HepG2 (cell line): ENCODE measurements around the gene LCN2. TPM values are rescaled to one million over a fixed set of nuclear protein-coding genes. Genes with fewer than 3 reads are reported as not detected.

ENCODE experiments used
- FIP1L1 ChIP-seq: fragments of 200-400 bp; formaldehyde crosslinking; IDR thresholded peaks from 2 replicates; pipeline ENCODE4 v1.6.1; 2018; ENCODE audit warnings: low read depth, mild to moderate bottlenecking, low read length, moderate library complexity, borderline replicate concordance; ENCODE audit not compliant: insufficient read depth
- FOXA1 ChIP-seq, 2 experiments: fragments of 450-650 bp in 1 of 2; sonication (generic) in 1 of 2; formaldehyde crosslinking in 1 of 2; IDR thresholded peaks; 2 replicates each; pipeline versions ENCODE4 v1.4.0 to v1.6.1; 2016 to 2020; ENCODE audit warnings: missing genetic modification reagents in 1 of 2
- MAFF ChIP-seq: IDR thresholded peaks from 2 replicates; pipeline ENCODE4 v1.6.1; 2011; ENCODE audit warnings: low read depth, low read length, improper control_type of control experiment
- MBD4 ChIP-seq: IDR thresholded peaks from 2 replicates; pipeline ENCODE4 v1.6.1; 2012; ENCODE audit warnings: low read length, inconsistent platforms, borderline replicate concordance
- NKX3-1 ChIP-seq: sonication (generic); formaldehyde crosslinking; IDR thresholded peaks from 2 replicates; pipeline ENCODE4 v1.5.0; 2020; ENCODE audit warnings: missing genetic modification reagents
- PAX8 ChIP-seq: sonication (generic); formaldehyde crosslinking; IDR thresholded peaks from 2 replicates; pipeline ENCODE4 v1.8.0; 2022; ENCODE audit warnings: mild to moderate bottlenecking, missing genetic modification reagents, borderline replicate concordance
- ZFP37 ChIP-seq: sonication (generic); formaldehyde crosslinking; IDR thresholded peaks from 2 replicates; pipeline ENCODE4 v1.4.0; 2020; ENCODE audit warnings: missing genetic modification reagents, borderline replicate concordance
- ZNF547 ChIP-seq: sonication (generic); formaldehyde crosslinking; IDR thresholded peaks from 2 replicates; pipeline ENCODE4 v1.5.1; 2020; ENCODE audit warnings: mild to moderate bottlenecking, missing genetic modification reagents
- ZNF570 ChIP-seq: sonication (generic); formaldehyde crosslinking; IDR thresholded peaks from 2 replicates; pipeline ENCODE4 v1.4.0; 2020; ENCODE audit warnings: mild to moderate bottlenecking, missing genetic modification reagents, borderline replicate concordance
- ZNF605 ChIP-seq: sonication (generic); formaldehyde crosslinking; IDR thresholded peaks from 2 replicates; pipeline ENCODE4 v1.8.0; 2022; ENCODE audit warnings: mild to moderate bottlenecking, missing genetic modification reagents
- ZSCAN31 ChIP-seq: sonication (generic); formaldehyde crosslinking; IDR thresholded peaks from 2 replicates; pipeline ENCODE4 v1.5.0; 2020; ENCODE audit warnings: low read depth, mild to moderate bottlenecking, missing genetic modification reagents
- polyA plus RNA-seq, 8 experiments: library from polyadenylated mRNA; depleted of rRNA in 3 of 8; stranded (reverse) in 7 of 8; unstranded in 1 of 8; fragments of >200 nt; fragmentation: Illumina TruSeq in 4 of 8; extraction: Trizol in 4 of 8; gene quantifications; 2 replicates each; pipeline versions ENCODE4 v1.2.1 to v1.2.3, GENCODE V29; 2011 to 2016; ENCODE audit warnings: low read depth in 4 of 8, missing spikeins in 1 of 8, mixed read lengths in 1 of 8; ENCODE audit not compliant: insufficient read depth in 1 of 8
- total RNA-seq, 5 experiments: library from RNA; depleted of rRNA; stranded (reverse); fragments of >200 nt; fragmentation: Illumina TruSeq; extraction: Trizol; gene quantifications; 2 replicates each; pipeline ENCODE4 v1.2.3, GENCODE V29; 2016; ENCODE audit warnings: low read depth in 1 of 5
- TF ChIP-seq, protein P1 (sequence below): sonication (generic); formaldehyde crosslinking; IDR thresholded peaks from 2 replicates; pipeline ENCODE4 v1.4.0; 2020; ENCODE audit warnings: missing genetic modification reagents, mild to moderate bottlenecking, borderline replicate concordance
- TF ChIP-seq, protein P2 (sequence below): sonication (generic); formaldehyde crosslinking; IDR thresholded peaks from 2 replicates; pipeline ENCODE4 v1.4.0; 2020; ENCODE audit warnings: missing genetic modification reagents
- TF ChIP-seq, protein P3 (sequence below): sonication (generic); formaldehyde crosslinking; IDR thresholded peaks from 2 replicates; pipeline ENCODE4 v1.4.0; 2020; ENCODE audit warnings: missing genetic modification reagents
- TF ChIP-seq, protein P4 (sequence below): sonication (generic); formaldehyde crosslinking; IDR thresholded peaks from 2 replicates; pipeline ENCODE4 v1.8.1; 2023; ENCODE audit warnings: mild to moderate bottlenecking, missing genetic modification reagents
- TF ChIP-seq, protein P5 (sequence below): sonication (generic); formaldehyde crosslinking; IDR thresholded peaks from 2 replicates; pipeline ENCODE4 v1.4.0; 2020; ENCODE audit warnings: mild to moderate bottlenecking, missing genetic modification reagents

LCN2 gene
- total and polyA plus RNA-seq, 2 of the 13 experiments (the other 11 are each of a cell fraction or from before 2014, with no cell fraction given): 0.38 to 1.4 TPM

DNA sequence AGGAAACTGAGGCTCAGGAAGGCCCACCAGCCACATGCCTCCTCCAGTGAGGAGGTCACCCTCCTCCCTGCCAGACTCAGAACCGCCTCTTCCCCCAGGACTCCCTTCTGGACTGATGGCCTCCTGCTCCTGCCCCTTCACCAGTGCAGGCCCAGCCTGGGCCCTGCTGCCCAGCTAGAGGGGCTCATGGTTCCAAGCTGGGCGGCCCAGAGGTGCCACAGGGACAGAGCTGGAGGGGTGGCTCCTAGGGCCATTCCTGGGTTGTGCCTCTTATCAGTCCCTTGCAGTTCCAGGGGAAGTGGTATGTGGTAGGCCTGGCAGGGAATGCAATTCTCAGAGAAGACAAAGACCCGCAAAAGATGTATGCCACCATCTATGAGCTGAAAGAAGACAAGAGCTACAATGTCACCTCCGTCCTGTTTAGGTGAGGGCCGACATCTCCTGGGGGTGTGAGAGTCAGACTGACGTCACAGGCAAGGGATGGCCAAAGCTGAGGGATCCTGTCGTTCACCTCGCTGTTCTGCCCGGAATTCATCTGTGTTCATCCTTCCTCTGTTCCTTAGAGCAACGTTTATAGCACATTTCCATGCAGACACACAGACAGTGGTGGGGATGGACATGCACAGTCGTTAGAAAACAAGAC, 819 bp downstream of the LCN2 start (continued):
- TF ChIP-seq, protein P1, sequence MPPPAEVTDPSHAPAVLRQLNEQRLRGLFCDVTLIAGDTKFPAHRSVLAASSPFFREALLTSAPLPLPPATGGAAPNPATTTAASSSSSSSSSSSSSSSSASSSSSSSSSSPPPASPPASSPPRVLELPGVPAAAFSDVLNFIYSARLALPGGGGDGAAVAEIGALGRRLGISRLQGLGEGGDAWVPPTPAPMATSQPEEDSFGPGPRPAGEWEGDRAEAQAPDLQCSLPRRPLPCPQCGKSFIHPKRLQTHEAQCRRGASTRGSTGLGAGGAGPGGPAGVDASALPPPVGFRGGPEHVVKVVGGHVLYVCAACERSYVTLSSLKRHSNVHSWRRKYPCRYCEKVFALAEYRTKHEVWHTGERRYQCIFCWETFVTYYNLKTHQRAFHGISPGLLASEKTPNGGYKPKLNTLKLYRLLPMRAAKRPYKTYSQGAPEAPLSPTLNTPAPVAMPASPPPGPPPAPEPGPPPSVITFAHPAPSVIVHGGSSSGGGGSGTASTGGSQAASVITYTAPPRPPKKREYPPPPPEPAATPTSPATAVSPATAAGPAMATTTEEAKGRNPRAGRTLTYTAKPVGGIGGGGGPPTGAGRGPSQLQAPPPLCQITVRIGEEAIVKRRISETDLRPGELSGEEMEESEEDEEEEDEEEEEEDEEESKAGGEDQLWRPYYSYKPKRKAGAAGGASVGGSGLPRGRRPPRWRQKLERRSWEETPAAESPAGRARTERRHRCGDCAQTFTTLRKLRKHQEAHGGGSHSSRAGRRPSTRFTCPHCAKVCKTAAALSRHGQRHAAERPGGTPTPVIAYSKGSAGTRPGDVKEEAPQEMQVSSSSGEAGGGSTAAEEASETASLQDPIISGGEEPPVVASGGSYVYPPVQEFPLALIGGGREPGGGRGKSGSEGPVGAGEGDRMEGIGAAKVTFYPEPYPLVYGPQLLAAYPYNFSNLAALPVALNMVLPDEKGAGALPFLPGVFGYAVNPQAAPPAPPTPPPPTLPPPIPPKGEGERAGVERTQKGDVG: no peak
- TF ChIP-seq NKX3-1 (CRISPR knock-in tag) (no peak), PAX8 (CRISPR knock-in tag) (no peak), ZFP37 (no peak), ZSCAN31 (CRISPR knock-in tag) (no peak), ZNF547 (CRISPR knock-in tag) (0 out of 2 replicates have a peak, but pooled peaks have one; percentile 34), FOXA1 (IDR thresholded peaks at IDR 0.05) (no peak), FOXA1 (CRISPR knock-in tag; IDR thresholded peaks at IDR 0.05) (no peak), ZNF605 (CRISPR knock-in tag) (0 out of 2 replicates have a peak, but pooled peaks have one; percentile 39), ZNF570 (no peak), MBD4 (no peak), FIP1L1 (no peak), MAFF (no peak)
- TF ChIP-seq, protein P2, sequence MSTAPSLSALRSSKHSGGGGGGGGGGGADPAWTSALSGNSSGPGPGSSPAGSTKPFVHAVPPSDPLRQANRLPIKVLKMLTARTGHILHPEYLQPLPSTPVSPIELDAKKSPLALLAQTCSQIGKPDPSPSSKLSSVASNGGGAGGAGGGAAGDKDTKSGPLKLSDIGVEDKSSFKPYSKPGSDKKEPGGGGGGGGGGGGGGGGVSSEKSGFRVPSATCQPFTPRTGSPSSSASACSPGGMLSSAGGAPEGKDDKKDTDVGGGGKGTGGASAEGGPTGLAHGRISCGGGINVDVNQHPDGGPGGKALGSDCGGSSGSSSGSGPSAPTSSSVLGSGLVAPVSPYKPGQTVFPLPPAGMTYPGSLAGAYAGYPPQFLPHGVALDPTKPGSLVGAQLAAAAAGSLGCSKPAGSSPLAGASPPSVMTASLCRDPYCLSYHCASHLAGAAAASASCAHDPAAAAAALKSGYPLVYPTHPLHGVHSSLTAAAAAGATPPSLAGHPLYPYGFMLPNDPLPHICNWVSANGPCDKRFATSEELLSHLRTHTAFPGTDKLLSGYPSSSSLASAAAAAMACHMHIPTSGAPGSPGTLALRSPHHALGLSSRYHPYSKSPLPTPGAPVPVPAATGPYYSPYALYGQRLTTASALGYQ (CRISPR knock-in tag): no peak
- TF ChIP-seq, protein P3, sequence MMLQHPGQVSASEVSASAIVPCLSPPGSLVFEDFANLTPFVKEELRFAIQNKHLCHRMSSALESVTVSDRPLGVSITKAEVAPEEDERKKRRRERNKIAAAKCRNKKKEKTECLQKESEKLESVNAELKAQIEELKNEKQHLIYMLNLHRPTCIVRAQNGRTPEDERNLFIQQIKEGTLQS (CRISPR knock-in tag): no peak
- TF ChIP-seq, protein P4, sequence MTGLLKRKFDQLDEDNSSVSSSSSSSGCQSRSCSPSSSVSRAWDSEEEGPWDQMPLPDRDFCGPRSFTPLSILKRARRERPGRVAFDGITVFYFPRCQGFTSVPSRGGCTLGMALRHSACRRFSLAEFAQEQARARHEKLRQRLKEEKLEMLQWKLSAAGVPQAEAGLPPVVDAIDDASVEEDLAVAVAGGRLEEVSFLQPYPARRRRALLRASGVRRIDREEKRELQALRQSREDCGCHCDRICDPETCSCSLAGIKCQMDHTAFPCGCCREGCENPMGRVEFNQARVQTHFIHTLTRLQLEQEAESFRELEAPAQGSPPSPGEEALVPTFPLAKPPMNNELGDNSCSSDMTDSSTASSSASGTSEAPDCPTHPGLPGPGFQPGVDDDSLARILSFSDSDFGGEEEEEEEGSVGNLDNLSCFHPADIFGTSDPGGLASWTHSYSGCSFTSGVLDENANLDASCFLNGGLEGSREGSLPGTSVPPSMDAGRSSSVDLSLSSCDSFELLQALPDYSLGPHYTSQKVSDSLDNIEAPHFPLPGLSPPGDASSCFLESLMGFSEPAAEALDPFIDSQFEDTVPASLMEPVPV: no peak
- TF ChIP-seq, protein P5, sequence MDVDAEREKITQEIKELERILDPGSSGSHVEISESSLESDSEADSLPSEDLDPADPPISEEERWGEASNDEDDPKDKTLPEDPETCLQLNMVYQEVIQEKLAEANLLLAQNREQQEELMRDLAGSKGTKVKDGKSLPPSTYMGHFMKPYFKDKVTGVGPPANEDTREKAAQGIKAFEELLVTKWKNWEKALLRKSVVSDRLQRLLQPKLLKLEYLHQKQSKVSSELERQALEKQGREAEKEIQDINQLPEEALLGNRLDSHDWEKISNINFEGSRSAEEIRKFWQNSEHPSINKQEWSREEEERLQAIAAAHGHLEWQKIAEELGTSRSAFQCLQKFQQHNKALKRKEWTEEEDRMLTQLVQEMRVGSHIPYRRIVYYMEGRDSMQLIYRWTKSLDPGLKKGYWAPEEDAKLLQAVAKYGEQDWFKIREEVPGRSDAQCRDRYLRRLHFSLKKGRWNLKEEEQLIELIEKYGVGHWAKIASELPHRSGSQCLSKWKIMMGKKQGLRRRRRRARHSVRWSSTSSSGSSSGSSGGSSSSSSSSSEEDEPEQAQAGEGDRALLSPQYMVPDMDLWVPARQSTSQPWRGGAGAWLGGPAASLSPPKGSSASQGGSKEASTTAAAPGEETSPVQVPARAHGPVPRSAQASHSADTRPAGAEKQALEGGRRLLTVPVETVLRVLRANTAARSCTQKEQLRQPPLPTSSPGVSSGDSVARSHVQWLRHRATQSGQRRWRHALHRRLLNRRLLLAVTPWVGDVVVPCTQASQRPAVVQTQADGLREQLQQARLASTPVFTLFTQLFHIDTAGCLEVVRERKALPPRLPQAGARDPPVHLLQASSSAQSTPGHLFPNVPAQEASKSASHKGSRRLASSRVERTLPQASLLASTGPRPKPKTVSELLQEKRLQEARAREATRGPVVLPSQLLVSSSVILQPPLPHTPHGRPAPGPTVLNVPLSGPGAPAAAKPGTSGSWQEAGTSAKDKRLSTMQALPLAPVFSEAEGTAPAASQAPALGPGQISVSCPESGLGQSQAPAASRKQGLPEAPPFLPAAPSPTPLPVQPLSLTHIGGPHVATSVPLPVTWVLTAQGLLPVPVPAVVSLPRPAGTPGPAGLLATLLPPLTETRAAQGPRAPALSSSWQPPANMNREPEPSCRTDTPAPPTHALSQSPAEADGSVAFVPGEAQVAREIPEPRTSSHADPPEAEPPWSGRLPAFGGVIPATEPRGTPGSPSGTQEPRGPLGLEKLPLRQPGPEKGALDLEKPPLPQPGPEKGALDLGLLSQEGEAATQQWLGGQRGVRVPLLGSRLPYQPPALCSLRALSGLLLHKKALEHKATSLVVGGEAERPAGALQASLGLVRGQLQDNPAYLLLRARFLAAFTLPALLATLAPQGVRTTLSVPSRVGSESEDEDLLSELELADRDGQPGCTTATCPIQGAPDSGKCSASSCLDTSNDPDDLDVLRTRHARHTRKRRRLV (CRISPR knock-in tag): no peak
